GM04503 (cell line): ENCODE results near the gene XPO6.
"Not testable (repeated sequence)": the region's sequence is repeated elsewhere in the genome, so short reads cannot be mapped to it uniquely, and the experiment has no call there.

Experiments used
- DNase-seq: peaks from one replicate; pipeline ENCODE4 v3.0.0-alpha.2; 2012; ENCODE audit warnings: low read depth

The XPO6 gene

DNA sequence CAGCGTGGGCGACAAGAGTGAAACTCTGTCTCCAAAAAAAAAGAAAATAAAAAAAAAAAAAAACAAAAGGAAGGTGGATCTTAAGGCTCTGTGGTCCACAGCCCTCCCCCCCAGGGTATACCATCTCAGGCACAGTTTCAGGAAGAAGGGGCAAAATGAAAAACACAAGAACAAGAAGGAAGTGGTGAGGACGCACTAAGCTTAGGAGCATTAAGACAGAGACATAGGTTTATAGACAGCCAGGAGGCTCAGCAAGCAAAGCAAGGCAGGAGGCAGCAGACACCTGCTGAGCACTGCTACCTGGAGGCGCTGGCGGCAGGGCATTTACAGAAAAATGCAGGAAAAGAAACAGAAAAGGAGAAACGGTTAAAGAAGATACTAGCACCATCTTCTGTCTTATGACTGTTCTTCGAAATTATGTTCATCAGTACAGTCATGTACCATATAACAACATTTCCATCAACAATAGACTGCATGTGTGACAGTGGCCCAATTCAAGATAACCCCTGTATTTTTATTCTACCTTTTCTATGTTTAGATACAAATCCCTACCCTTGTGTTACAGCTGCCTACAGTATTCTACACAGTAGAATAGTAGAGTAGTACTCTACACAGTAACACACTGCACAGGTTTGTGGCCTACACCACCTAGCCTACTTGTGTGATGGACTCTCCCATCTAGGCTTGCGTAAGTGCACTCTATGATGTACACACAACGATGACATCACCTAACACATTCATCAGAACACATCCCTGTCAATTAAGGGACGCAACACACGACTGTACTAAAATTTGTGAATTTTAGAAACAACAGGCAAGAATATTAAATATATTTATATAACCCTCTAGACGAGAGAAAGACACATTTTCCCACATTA lies 62.5 kb downstream of the XPO6 start:
- DNase-seq, result no peak

GRCh38 chr16:28146536-28146935 lies 65.2 kb downstream of the XPO6 start:
- DNase-seq, result no peak

- no peak for DNase-seq
These were observed 66.0 kb downstream of the XPO6 start for GRCh38 chr16:28145796-28146195.

GRCh38 chr16:28140788-28141618 lies 70.8 kb downstream of the XPO6 start:
- DNase-seq, result no peak

GRCh38 chr16:28139530-28139929 lies 72.2 kb downstream of the XPO6 start:
- DNase-seq, result no peak

DNA sequence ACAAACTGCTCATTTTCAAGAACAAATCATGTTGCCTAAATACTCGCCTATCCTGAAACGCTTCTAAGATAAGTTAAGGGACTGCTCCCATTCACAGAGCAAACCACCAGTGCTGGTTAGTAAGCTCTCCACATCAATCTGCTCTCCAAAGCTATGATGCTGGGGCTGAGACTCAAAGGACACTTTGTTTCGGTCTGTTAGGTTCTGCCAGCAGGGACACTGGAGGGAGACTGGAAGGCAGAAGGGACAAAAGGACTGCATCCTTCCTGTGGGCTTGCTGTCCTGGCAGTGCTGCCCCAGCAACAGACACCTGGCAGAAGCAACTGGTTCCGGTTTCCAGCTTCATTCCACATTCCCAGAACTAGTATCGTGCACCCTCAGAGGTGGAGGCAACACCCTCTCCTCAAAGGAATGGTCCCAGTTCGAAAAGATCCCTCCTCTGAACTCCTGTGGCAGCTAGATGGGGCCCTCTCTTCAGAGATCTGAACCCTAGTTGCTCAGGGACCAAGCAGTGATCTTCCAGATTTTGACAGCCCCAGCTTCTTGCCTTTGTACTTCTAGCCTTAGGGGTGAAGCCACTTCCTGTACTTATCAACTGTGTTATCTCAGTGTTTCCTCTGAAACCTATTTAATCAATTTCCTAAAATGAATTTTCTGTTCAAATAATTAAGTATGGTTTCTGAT lies 74.9 kb downstream of the XPO6 start:
- DNase-seq, result no peak

- DNase-seq, result no peak
These were observed 78.1 kb downstream of the XPO6 start for GRCh38 chr16:28133666-28134065.

DNA sequence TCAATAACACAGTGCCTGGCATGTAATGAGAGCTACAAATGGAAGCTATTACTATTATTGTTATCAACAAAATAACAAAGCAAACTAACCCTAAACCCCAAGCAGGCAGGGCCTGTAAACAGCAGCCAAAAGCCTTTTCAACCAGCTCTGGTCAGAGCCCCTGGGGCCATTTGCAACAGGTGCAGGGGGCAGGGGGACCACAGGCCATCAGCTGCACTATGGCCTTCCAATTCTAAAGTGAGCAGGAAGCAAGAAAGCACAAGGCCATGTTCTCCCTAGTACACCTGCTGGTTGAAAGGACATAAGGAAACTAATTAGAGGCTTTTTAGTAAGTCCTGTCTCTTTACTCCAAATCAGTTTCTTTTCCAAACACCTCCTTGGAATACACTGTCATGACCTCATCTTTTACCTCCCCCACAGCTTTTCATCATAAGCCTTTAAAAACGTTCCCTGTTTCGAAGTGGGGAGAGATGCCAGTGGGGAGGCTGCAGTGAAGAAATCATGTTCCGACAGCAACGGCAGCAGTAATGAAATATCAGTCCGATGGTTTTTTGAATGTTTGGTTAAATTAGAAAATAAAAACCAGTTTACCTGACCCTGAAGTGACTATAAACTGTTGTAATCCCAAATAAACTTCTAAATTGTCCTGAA lies 79.9 kb downstream of the XPO6 start:
- no peak for DNase-seq

DNA sequence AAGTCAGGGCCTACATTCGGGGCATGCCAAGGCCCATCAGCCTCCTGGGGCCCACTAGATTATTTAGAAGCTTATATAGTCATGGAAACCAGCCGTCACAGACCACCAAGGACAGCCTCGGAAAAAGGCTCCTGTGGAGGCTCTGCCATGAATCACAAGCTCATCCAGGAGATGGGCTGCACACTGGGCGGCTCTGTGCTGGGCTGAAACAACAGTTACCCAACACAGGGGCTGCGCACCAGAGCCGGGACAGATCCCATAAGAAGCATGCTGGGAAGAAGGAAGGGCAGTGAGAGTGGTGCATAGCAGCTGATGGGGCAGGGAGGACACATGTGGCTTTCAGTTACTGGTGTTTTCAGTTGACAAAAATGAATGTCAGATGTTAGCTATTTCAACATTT lies 80.6 kb downstream of the XPO6 start:
- no peak for DNase-seq

GRCh38 chr16:28130099-28131088 lies 81.4 kb downstream of the XPO6 start:
- DNase-seq, result peak; percentile 48

DNA sequence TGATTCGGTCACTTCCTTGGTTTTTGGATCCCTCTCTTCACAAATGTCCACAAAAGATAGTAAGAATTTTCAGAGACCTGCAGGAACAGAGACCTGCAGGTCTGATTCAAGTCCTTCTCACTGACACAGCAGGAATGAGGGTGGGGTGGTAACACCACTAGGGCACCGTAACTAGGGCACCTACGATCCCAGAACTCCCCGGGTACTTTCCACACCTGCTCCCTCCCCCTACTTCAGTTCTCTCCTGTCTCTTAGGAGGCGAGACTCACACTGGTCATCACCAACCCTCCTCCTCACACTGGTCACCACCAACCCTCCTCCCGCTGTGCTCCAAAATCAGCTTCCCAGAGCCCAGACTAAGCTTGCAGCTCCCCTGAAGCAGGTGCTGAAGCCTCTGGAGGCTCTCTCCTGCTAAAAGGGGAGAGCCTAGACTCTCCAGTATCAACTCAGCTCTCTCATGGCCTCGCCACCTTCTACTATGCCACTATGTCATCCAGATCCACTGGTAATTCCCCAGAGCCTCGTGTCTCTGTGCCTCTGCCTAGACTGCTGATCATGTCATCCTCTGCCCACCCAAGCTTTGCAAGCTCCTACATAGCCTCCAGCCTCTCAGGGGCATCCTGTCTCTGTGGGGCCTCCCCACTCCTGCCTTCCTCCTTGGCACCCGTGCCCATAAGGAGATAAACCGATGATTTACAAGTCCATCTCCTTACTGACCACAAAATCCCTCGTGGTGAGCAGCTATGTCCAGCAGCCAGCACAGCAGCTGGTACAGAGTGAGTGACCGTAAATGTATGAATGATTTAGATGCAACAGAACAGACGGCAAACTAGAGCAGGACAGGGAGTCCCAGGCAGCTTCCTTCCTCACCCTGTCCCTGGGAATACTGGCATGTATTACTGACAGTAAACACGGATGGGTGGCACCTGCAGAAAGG lies 84.8 kb downstream of the XPO6 start:
- no peak for DNase-seq

DNA sequence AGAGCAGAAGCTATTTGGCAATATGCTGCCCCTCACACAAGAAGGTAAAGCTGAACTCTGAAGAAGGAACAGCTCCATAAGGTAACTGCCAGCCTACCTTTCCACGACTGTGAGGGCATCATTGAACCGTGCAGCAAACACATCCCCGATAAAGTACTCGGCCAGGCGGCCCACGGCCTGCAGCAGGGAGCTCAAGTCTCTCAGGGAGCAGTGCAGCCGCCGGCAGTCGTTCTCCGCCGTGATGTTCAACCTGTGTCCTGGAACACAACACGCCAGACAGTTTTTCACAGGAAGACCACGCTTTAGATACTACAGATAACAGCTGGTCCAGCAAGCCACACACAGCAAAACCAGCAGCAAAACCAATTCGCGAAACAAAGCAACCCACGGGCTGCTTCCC lies 86.2 kb downstream of the XPO6 start:
- DNase-seq, result no peak

GRCh38 chr16:28121527-28121926 lies 90.2 kb downstream of the XPO6 start:
- DNase-seq, result no peak

DNA sequence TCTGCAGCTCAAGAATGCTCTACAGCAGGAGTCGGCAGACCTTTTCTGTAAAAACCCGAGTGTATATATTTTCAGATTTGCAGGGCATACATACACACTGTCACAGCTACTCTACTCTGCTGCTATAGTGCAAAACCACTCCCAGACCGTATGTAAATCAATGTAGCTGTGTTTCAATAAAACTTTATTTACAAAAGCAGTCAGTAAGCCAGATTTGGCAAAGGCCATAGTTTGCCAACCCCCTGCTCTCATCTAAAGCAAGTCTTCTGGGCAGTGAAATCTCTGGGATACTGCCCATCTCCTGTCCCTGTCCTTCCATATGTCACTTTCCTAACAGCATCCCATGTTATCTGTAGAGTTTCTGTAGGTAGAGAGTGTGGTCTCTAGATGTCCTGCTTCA lies 91.0 kb downstream of the XPO6 start:
- no peak for DNase-seq

DNA sequence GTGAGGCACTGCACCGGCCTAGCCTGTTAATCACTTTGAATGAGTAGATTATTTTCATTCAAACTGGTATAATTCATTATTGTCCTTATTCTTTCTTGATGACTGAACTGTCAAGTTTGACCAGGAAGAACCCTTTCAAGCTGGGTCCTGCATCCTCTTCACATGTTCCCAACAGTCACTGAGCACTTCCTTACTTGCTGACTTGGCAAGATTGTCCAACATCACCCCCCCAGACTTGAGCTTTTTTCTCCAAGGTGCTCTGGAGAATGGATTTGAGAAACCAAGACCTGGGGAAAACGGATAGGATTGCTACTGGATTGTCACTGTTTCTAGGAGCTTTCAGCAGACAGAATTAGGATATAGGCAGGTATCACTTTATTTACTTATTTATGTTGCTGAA lies 93.1 kb downstream of the XPO6 start:
- no peak for DNase-seq

- no peak for DNase-seq
These were observed 94.6 kb downstream of the XPO6 start for GRCh38 chr16:28117168-28117565.

GRCh38 chr16:28115866-28116265 lies 95.9 kb downstream of the XPO6 start:
- not testable (repeated sequence) for DNase-seq

- no peak for DNase-seq
These were observed 98.9 kb downstream of the XPO6 start for GRCh38 chr16:28112908-28113307.

DNA sequence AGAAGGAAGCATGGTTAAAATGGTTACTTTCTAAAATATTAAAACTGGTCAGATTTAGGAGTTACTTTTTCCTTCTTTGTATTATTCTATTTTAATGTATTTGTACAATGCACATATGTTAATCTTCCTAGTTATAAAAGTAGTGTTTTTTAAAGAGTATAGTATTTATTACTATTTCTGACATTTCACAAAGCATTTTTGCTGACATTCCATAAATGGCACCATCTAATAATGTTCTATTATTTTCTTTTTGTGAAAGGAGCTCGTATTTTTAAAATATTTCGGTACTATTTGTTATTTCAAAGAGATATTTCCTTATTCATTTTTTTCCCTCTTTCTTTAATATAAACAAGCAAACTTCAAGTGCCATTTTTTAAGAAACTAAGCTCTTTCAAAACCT lies 100.8 kb downstream of the XPO6 start:
- DNase-seq, result no peak

DNA sequence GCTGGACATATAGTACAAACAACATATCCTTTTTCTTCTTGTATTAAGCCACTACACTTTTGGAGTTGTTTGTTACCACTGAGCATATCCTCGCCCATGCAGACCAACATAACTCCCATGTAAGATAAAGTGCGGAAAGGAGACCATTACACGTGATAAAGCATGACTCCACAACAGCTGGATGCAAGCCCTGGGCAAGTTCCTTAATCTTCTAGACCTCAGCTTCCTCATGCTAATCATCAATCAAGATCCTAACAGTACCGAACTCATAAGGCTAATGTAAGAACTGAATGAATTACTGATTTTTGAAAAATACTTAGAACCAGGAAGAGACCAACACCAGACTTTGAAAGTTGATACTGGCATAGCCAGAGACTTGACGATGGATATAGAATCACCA lies 101.3 kb downstream of the XPO6 start:
- DNase-seq, result no peak
